HCEC 1CT (cell line): ENCODE data around the gene CCNI2.
A peak's percentile ranks its signal among the peaks of the same experiment; 100 is the strongest.
"Not testable (repeated sequence)": the region's sequence is repeated elsewhere in the genome, so short reads cannot be mapped to it uniquely, and the experiment has no call there.

Source experiments
- DNase-seq: peaks from one replicate; pipeline ENCODE4 v3.0.0-alpha.2; 2017

CCNI2 gene

GRCh38 chr5:132785365-132785764, 38.1 kb downstream of the CCNI2 start:
- DNase-seq = no peak

GRCh38 chr5:132785864-132786263, 38.6 kb downstream of the CCNI2 start:
- no peak for DNase-seq

GRCh38 chr5:132787076-132787475, 39.9 kb downstream of the CCNI2 start:
- DNase-seq = peak; percentile 27

DNA sequence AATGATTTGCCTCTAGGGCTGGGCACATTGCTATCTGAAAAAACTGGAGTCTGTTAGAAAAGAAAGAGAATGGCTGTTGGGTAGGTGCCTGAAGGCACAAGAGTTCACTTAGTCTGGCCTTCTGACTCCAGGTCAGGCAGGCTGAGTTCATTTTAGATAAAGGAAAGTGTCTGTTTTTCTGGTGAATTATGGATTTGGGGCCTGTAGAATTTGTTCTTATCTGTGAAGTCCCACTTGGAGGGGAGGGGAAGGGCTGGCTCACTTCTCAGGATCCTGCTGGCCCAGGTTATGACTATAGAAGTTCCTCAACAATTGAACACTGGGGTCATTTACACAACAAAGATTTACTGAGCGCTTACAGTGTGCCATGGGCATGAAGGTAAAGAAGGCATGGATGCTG, 41.3 kb downstream of the CCNI2 start:
- DNase-seq = no peak

DNA sequence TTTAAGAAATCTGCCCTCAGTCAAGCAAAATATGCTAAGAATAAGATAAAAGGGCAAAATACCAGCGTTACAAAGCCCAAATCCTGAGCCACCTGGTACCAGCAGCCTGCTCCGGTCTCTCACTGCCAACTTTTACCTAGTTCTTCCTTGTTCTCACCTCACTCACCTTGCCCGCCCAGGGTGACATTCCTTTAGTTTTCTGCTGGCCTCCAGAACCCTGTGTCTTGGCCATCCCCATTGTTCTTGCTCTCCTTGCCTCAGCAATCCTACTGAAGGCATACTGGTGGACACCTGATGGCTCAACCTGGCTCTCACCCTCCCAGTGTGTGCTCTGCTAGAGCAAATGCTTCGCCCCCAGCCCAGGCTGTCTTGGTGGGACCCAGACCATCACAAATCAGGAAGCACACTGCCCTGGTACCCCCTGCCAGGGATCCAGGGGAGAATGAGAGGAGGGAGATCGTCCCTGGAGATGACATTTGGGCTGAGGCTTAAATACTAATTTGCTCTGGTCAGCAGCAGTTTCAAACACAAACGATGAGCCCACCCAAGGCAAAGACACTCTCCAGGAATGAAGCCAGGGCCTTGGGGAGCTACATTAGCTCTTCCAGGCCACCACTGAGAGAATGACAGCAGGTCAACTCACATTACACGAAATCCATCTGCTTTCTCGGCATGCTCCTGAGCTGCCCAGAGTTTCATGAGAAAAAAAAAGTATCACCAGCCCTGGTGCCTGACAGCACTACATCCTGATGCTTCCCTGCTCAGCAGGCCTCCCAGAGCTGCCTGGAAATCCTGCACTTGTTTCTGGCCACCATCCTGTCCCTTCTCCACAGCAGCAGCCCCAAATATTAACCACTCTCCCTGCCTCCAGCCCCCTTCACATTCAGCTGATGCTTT, 42.0 kb downstream of the CCNI2 start:
- DNase-seq = no peak

GRCh38 chr5:132790201-132790865, 43.1 kb downstream of the CCNI2 start:
- DNase-seq = no peak

- no peak for DNase-seq
Observed at GRCh38 chr5:132791026-132791425, 43.8 kb downstream of the CCNI2 start.

- DNase-seq = no peak
Observed at GRCh38 chr5:132797651-132798050, 50.4 kb downstream of the CCNI2 start.

GRCh38 chr5:132799392-132799791, 52.2 kb downstream of the CCNI2 start:
- no peak for DNase-seq

GRCh38 chr5:132800545-132800944, 53.3 kb downstream of the CCNI2 start:
- DNase-seq = no peak

- DNase-seq = no peak
Observed at GRCh38 chr5:132802044-132802684, 54.9 kb downstream of the CCNI2 start.

DNA sequence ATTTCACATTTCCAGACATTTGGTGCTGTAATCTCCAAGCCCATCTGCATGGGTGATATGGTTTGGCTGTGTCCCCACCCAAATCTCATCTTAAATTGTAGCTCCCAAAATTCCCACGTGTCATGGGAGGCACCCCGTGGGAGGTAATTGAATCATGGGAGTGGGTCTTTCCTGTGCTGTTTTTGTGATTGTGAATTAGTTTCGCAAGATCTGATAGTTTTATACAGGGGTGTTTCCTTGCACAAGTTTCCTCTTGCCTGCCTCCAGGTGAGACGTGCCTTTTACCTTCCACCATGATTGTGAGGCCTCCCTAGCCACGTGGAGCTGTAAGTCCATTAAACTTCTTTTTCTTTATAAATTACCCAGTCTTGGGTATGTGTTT, 55.5 kb downstream of the CCNI2 start:
- not testable (repeated sequence) for DNase-seq
